Measurements from ENCODE around the gene SLC44A5.

- TF ChIP-seq, protein P1, sequence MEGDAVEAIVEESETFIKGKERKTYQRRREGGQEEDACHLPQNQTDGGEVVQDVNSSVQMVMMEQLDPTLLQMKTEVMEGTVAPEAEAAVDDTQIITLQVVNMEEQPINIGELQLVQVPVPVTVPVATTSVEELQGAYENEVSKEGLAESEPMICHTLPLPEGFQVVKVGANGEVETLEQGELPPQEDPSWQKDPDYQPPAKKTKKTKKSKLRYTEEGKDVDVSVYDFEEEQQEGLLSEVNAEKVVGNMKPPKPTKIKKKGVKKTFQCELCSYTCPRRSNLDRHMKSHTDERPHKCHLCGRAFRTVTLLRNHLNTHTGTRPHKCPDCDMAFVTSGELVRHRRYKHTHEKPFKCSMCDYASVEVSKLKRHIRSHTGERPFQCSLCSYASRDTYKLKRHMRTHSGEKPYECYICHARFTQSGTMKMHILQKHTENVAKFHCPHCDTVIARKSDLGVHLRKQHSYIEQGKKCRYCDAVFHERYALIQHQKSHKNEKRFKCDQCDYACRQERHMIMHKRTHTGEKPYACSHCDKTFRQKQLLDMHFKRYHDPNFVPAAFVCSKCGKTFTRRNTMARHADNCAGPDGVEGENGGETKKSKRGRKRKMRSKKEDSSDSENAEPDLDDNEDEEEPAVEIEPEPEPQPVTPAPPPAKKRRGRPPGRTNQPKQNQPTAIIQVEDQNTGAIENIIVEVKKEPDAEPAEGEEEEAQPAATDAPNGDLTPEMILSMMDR (IDR thresholded peaks at IDR 0.05; ENCODE audit: borderline replicate concordance, extremely low read depth, low read length, poor library complexity, severe bottlenecking): no peak
- no peak for TF ChIP-seq EZH2 (IDR thresholded peaks at IDR 0.05; ENCODE audit: borderline replicate concordance, low read depth, low read length, severe bottlenecking)
These were observed 172.6 kb downstream of the SLC44A5 start for GRCh38 chr1:75438355-75438754.
